ENCODE data around the gene XRN2.

XRN2 gene

DNA sequence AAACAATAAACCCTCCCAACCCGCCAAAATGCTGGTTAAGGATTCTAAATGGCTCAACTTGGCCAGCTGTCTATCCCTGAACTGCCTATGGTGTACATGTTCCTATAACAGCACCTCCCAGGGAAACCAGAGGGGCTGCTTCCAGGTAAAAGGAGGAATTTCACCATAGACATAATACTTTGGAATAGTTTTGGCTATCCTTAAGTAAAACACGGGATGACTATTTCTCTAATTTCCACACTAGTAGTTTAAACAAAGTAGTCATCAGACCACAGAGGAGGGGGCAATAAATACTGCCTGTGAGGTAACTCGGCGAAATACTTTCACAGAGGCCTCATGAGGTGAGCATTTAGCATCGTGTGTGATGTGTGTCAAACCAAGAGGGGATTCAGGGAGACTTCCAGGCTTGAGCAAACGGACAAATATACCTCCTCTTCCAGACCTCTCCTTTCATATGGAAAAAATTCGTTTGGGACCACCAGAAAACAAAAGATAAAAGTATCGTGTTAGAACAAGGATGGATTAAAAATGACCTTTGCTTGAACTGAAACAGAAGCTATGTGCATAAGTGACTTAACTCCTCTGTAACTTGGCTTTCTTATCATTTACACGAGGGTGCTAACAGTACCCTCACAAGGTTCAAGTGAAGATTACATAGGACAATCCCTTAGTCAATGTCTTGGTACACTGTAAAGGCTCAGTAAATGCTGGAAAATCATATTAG is 1.0 kb upstream of the XRN2 start:
- DNase-seq (ENCODE audit: low spot score), result no peak

DNA sequence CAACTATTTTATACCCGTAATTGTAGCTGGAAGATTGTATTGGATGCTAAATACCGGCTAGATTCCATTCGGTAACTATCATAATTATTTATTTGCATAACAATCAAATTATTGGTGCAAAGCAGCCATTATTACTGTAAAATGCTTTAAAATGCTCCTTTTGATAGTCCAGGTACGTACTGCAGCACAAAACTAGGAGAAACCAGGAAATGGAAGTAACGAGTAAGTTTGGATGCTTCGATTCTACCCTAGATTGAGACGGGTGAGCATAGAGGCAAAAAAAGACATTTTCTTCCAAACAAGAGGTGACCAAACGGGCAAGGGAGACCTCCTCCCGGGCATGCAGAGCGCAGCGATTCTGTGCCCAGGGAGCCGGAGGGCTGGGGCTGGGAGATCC is 469 bp upstream of the XRN2 start:
- no peak for DNase-seq (ENCODE audit: low spot score)

DNA sequence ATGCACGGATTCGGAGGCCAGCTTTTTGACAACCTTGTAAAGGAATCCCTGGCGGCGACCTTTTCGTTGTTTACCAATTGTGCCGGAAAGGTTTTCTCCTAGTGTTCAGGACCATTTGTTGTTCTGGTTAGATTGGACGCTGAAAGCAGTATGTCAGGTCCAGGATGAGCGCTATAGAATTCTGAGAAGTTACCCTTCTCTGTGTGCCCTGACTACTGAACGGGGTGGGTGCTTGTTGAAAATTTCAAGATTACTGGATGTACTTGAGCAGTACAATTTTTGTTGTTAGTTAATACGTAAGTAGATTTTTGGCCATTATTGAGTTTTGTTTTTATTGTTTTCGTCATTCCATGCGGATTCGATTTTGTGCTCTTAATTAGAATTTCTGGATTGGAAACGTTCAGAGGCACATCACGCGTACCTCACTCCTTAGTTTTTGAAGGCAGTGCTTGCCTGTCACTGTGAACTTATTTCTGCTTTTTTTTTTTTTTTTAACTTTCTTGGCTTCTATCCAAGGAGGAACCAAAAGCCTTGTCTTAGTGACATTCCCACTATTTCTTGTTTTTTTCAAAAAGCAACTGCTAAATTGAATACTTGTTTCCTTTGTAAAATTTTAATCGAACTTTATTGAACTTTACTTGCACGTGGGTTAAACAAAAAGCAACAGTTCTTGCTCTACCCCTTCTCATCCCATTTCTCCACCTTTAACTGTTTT is 898 bp downstream of the XRN2 start:
- DNase-seq (ENCODE audit: low spot score), result no peak

DNA sequence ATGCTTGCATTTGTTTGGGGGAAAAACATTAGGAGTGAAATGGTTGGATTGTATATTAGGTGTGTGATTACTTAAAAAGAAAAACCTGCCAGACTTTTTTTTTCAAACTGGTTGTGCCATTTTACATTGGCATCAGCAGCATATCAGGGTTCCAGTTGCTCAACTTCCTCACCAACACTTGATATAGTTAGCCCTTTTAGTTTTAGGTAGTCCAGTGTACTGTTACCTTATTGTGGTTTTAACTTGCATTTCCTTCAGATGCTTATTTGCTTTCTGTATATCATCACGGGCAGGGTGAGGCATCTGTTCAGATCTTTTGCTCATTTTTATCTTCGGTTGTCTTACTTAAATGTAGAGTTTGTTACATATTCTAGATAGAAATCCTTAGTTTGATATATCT is 5.2 kb downstream of the XRN2 start:
- DNase-seq (ENCODE audit: low spot score), result no peak

DNA sequence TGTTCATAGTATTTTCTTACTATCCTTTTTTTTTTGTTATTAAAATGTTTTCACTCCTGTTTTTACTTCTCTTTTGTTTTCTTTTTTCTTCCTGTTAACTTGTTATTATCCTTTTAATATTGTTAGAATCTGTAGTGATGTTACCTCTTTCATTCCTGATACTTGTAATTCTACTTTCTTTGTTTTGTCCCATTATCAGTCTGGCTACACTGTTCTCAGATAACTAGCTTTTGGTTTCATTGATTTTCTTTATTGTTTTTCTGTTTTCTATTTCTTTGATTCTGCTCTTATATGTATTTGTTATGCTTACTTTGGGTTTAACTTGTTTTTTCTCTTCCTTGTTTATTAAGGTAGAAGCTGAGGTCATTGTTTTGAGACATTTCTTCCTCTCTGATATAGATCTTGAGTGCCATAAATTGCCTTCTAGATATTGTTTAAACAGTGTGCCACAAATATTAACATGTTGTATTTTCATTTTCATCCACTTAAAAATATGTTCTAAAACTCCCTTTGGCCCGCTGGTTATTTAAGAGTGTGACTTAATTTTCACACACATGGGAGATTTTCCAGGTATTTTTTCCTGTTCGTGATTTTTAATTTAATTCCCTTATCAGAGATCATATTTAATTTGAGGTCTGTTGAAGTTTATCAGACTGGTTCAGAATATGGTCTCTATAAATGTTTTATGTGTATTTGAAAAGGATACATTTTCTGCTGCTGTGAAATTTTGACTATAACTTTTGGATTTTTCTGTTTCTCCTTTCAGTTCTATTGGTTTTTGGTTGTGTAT is 6.7 kb downstream of the XRN2 start:
- DNase-seq (ENCODE audit: low spot score), result no peak

DNA sequence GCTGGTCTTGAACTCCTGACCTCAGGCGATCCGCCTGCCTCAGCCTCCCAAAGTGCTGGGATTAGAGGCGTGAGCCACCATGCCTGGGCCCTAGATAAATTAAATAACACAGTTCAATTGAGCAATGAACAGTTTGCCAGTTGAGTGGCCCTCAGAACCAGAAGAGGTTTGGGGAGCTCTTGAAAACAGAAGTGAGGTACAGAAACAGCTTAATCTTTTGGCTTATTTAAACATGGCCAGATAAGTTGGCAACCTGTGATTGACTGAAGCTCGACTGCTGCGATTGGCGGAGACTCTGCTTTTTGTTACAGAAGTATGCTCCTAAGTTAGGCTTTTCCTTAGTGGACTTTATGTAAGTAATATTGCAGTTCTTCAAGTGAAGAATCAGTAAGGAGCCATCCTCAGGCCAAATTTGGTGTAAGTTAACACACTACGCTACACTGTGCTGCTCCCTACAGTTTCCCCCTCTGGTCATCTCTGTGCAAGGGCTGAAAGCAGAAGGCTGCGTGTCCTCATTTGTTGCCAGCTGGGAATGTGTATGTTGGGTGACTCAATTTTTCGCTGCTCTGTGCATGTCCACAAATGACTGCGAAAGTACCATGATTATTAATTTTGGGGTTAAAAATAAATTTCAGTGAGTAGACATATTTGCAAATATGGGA is 9.8 kb downstream of the XRN2 start:
- no peak for DNase-seq (ENCODE audit: low spot score)

DNA sequence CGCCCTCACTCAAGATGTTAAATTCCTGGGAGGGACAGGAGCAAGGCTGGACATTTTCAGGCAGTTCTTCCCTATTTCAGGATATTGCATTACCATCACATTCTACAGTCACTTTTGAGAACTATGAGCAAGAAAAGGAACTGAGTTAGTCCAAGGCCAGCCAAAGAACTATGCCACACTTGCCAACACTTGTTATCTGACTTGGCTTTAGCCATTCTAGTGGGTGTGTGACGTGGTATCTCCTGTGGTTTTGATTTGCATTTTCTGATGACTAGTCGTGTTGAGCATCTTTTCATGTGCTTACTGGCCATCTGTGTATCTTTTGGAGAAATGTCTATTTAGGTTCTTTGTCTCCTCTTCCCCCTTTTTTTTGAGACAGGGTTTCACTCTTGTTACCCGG is 12.0 kb downstream of the XRN2 start:
- no peak for DNase-seq (ENCODE audit: low spot score)

DNA sequence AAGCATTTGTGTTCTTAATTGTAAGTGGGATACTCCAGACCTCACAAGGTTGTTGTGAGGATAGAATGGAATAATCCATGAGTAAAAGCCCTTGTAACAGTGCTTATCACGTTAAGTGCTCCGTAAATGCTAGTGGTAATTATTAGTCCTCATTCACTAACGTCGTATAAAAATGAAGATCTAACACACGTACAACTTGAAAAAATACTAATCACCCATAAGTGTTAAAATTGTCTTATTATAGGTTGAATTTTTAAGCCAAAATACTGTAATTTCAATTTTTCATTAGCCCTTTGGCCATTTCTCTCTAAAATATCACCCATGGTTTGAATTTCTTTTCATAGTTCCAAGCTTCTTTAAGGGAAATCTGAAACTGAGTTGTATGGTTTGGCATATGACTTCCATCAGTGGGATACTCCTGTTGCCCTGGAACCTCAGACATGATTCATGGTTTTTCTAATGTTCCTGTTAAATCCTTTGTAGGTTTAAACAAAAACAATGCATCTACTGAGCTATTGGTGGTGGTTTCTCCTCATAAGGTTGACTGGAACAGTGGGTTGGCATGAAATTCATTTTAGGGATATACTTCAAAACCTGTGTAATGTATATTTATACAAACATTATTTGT is 19.1 kb downstream of the XRN2 start:
- no peak for DNase-seq (ENCODE audit: low spot score)

DNA sequence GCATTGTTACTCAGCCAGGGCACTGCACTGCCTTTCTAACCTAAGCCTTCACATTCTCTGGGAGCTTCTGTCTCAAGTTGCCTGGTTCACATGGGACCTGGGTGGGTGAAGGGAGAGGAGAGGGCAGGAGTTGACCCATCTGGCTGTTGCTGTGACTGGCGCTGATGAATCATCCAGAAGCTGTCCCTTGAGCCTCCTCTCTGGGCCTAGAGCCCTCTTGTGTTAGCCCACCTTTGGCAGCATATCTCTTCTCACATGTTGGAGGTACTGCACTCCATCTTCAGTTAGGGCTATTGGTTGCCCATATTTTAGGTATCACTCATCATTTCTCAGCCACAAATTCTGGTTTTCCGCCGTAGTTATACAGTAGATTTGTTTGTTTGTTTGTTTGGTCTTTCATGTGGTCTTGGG is 19.8 kb downstream of the XRN2 start:
- no peak for DNase-seq (ENCODE audit: low spot score)

DNA sequence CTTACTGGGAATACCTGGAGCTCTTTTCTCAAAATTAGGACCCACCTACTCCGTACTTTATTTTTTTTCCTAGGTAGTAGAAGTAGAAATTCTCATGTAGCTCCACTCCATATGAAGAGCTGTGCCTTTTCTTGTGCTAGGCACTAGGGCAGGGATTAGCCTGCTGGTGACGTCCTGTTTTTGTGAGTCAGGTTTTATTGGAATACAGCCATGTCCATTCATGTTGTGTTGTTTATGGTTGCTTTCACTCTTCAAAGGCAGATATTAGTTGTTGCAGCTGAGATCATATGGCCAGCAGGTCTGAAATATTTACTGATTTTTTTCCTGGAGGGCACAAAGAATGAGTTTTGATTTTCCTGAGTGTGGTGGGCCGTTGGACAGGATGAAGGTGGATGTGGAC is 20.5 kb downstream of the XRN2 start:
- no peak for DNase-seq (ENCODE audit: low spot score)

DNA sequence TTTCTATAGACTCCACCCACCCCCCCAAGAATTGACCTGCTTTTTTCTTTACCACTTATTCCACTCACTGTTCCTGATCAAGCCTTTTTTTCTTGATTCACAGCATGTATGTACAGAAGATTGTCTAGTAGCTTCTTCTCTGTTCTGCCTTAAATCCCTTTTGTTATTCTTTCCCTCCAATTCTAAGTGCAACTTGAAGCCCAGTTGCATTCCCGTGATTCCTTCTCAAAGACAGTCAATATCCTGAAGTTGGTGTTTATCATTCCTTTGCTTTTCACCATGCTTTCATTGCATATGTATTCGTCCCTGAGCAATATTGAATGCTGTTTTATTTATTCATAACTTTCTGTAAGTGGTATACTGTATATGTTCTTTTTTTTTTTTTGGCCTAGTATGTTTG is 21.0 kb downstream of the XRN2 start:
- no peak for DNase-seq (ENCODE audit: low spot score)

DNA sequence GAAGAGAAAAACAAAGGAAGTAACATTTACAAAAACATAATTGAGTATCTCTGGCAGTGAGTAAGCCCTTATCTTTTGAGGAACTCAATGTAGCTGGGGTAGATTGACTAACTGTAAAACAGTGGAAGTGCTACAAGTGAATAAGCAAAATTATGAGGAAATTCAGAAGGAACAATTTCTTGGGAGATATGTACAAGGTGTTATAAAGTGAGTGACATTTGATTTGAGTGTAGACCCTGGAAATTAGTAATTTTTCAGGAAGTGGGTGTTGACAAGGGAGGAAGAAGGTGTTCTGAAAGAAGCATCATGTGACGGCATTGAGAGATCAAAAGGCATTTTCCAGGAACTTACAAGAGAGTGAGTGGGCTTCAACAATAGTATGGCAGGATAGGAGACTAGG is 22.2 kb downstream of the XRN2 start:
- no peak for DNase-seq (ENCODE audit: low spot score)

DNA sequence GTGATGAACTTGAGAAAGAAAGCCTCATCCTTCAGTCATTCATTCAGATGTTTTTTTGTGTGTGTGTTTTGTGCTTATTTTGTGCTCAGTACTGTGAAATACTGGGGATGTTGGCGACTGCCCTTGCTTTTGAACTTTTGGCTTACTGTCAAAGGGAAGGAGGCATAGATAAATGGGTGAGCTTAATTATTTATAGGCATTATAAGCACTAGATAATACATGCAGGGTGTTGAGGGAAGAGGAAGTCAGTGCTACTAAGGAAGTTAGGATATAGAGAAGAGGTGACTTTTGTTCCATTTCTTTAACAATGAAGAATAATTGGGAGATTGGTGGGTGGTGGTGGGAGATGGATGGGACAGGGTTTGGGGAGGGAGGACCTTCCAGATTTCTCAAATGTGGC is 23.6 kb downstream of the XRN2 start:
- DNase-seq (ENCODE audit: low spot score), result no peak

DNA sequence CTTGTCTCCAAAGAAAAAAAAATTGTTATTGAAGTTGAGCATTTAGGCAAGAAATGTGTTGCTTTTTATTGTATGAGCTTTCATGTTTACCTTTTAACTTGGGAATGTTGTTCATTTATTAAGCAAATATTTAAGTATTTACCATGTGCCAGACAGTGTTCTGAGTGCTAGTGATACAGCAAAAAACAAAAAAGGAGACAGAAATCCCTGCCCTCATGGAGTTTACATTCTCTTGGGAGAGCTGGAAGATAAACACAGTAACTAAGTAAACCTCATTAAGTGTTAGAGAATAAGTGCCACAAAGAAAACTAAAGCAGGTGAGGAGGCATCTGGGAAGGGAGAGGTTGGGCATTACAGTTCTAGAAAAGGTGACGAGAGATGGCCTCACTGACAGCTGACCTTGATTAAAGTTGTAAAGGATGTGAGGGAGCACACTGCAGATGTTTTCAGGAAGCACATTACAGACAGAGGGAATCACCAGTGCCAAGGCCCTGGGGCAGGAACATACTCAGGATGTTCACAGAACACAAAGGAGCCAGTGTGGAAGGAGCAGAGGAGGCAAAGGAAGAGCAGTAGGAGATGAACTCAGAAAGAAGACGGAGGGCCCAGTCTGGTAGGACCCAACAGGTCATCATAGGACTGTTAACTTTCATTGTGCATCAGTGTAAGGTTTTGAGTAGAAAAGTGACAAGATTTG is 33.5 kb downstream of the XRN2 start:
- no peak for DNase-seq (ENCODE audit: low spot score)

DNA sequence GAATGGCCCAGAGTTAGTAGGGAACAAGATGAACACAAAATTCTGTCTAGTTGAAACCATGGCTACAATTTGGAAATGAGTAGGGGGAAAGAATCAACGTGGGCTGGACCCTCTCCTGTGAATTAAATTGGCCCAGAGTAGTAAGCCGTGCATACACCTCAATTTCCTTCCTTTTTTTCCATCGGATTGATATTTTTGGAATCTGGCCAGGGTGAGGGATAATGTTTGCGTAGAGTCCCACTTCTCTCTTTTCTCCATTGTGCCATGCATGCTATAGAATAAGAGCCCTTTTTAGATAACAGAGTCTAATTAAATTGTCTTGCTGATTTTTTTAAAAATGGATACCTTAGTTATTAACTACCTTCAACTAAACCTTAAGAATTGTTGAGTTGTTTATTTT is 35.2 kb downstream of the XRN2 start:
- DNase-seq (ENCODE audit: low spot score), result no peak

DNA sequence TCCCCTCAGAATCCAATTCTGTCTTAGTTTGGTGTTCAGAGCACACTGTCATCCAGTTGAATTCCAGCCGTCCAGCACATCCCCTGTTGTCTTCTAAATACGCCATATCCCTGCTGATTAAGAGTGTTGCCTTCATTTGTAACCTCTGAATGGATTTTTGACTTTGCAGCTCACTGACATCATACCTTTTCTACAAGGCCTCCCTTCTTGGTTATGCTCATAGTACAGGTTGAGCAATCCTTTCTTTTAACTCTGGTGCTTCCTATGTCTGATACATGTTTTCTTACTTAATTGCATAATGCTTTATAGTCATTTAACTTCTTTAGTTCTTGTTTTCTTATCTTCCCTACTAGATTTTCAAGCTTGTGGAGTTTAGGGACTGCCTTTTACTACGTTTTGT is 36.4 kb downstream of the XRN2 start:
- no peak for DNase-seq (ENCODE audit: low spot score)

DNA sequence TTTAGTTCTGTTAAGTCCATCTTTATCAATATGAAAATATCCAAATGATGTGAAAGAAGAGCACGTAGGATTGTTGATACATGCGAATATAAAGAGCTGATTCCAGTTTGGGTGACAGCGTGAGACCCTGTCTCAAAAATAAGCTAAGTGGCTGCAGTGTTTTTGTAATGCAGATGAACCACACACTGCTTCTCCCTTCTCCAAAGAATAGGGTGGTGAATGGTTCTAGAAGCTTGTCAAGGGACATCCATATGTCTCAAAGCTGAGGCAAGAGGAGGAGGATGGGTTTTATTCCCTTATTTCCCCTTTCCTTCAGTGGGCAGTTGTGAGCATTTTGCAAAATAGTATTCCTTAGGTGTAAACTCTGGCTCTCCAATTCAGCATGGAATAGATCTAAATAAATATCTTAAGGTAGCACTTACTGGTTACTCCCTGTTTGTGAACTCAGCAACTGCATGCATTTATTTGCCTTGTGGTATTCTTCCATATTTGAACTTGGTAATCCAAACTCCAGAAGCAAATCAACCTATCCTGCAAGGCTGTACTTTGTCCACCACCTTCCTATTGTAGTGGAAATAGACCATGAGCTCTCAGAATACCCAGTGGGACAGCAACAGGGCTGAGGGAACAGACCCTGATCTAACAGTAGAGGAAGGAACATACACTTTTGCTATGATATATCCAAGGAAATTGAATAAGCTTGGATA is 38.0 kb downstream of the XRN2 start:
- DNase-seq (ENCODE audit: low spot score), result no peak

DNA sequence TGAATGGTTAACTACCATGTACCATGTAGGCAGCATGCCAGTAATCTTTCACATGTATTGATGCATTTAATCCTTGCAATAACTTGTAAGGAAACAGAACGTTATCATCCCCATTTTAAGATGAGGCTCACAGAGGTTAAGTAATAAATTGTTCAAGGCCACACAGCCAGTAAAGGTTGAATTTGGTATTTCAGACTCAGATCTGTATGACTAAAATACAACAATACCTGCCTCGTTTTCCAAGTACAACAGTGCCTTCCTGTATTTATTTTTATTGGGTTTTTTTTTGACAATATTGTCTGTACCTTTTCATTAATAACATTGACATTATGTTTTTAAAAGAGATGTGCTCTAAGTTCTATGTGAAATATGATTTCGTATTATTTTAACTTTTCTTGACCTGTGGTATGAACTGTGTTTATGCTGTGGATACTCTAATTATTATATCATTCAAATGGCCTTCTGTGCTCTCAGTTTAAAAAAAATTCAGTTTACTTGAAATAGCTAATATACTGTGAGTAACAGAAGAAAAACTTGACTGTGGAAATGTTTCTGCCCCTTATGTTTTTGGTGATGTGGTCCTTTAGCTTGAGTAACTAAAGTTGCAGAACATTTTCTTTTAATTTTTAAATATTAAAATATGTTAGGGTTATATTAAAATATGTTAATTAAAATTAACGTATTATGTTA is 39.7 kb downstream of the XRN2 start:
- no peak for DNase-seq (ENCODE audit: low spot score)

DNA sequence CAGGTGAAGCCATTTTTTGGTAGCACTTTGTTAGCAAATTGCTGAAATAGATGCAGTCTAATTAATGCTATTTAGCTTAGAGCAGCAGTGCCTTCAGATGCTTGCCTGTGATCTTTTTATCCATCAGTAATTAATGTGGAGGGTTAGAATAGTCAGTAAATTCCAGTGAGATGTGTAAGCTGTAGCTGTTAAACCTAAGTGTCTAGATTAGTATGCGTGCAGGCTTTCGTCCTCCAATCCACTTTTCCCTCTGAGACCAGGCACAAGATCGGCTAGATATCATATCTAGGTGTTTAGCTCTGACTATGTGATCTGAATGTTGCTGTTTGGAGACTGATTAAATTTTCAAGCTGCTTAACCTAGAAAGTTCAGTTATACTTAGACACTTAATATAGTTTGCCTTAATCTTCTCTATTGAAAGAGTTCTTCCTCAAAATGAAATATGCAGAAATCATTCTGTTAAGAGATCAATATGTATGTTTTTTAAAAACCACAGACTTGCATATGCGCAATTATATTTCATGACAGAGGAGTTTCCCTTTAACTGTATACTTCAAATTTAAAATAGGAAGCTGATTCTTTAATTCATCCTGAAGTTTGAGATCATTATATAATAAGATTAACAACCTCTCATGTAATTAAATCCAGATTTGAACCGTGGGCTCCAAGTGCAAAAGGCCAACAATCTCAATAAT is 41.2 kb downstream of the XRN2 start:
- no peak for DNase-seq (ENCODE audit: low spot score)

DNA sequence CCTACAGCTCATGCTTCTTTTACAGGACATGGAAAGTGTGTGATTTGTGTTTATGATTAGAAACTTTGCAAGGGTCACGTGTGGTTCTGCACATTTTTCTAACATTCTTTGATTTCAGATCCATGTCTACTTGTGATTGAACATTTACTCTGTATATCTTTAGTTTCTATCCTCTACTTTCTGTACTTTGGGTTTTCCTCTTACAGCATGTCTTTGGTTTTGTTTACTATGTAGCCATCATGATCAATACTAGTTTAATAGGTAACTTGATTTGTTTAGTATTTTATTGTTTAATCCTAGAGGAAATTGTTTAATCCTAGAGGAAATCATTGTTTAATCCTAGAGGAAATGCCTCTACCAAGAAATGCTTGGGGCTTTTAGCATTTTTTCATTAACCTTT is 41.8 kb downstream of the XRN2 start:
- no peak for DNase-seq (ENCODE audit: low spot score)

All from ecto neural progenitor cell (in vitro differentiated cells).